GM10847 (cell line): ENCODE results near the gene GTF2E1.

Experiments used
- POLR2A ChIP-seq: IDR thresholded peaks from 2 replicates; pipeline ENCODE4 v1.6.1; 2011; ENCODE audit not compliant: insufficient read length; ENCODE audit errors: extremely low read depth

GTF2E1 gene

DNA sequence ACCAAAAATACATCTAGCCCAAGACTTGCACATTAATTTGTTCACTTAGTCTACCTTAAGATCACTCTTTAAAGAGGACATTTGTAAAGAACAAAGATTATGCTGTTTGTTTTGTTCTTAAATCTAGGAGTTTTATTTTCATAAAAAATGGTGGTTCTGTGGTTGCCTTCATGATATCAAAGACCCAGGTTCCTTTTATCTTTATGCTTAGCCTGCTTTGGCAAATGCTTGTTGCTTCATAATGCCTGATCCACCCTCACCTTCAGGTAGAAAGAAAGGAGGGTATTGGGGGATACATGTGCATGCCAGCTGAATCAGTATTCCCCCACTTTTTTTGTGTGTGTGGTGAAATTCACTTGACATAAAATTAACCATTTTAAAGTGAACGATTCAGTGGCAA lies 48.5 kb downstream of the GTF2E1 start:
- TF ChIP-seq POLR2A: no peak

DNA sequence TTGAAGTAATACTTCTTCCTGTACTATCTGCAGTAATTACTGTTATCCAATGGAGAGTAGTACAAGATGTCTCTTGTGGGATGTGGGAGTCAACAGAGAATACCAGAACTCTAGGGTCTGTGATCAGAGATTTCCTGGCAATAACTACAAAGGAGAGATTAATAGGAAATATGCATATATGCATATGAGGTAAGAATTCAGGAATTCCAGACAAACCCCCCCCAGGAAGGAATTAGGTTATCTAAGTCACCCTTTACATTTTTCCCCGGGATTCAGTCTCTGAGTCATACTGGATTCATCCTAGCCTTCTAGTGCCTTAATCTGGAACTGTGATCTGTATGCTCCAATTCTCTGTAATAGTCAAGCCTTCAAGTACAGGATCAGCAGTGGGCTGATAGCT lies 49.4 kb downstream of the GTF2E1 start:
- TF ChIP-seq POLR2A: no peak

DNA sequence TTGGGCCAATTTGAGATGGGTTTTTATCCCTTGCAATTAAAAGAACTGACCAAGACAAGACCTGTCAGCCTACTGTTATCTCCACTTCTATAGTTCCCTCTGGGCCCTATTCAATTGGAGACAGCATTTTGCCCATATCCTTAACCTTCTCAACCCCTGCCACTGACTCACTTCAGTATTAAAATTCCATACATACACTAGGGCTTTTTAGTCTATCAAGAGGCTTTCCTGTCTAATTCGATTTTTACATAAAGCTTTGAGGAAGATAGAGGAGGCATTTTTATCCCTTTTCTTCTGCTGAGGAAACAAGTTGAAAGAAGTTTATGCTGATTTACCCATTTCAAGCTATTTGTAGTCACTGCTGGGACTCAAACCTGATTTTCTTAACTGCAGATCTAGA lies 51.1 kb downstream of the GTF2E1 start:
- no peak for TF ChIP-seq POLR2A

DNA sequence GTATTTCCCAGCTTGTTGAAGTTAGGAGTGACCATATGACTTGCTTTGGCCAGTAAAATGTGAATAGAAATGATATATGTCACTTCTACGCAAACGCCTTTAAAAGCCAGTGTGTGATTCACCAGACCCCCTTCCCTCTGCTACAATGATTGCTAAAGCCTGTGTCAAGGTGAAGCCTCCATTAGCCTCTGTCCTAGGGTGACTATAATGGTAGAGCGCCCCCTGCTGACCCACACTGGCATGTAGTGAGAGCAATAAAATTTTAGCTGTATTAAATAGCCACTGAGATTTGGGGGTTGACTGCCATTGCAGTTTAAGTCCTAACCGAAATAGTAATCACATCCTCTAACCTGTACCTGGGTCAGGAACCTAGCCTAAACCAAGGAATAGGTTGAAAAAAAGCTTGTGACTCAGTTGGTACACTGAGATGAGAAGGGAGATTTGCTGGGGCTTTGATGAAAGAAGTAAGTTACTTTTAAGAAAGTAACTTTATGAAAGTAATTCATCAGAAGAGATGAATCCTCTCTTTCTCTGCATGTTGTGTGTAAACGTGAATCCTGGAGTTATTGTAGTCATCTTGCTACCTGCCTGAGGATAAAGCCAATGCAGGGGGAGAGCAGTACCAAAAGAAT lies 52.6 kb downstream of the GTF2E1 start:
- no peak for TF ChIP-seq POLR2A

DNA sequence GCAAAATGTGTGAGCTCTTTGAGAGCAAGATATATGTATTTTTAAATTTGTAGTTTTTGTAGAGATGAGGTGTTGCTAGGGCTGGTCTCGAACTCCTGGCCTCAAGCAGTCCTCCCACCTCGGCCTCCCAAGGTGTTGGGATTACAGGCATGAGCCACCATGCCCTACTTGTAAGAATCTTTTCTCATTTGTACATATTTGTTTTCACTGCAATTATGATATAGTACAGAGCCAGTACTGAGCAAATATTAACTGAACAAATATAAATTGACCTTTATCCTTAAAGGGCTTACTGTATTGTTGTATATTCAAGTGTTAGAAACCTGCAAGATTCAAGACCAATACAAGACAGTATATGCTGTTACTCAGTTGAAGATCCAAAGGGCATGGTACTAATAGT lies 53.4 kb downstream of the GTF2E1 start:
- TF ChIP-seq POLR2A: no peak

DNA sequence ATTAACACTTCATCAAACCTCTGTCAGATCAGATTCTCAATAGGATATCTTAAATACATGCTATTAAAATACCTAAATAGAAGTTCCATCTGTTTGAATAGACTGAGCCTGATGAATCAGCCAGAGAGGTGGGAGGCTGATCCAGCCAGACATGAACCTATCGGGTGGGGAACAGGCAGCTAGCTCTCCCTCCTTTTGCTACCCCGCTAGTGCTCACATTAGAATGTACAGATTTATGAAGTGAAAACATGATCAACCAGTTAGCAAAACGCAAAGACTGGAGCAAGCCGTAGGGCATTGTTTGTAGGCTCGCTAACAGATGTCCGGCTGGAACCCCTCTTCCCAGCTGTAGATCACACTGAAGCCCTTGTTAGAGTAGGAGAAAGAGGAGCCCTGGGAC lies 54.4 kb downstream of the GTF2E1 start:
- no peak for TF ChIP-seq POLR2A

DNA sequence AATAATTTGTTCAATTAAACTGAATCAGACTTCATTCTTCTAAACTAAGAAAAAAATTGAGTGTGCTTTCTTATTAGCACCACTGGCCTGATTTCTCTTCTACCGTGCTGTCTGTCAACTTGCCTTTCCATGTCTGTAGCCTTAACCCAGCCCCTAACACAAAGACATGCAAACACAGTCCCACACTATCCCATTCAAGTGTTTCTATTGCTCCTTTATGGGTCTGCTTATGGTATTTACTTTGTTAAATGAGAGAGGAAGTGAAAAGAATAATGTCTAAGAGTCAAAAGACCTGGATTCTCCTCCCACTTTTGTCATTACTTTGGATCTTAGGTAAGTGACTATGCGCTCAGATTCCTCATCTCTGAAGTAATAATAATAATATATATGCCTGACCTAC lies 55.3 kb downstream of the GTF2E1 start:
- no peak for TF ChIP-seq POLR2A

DNA sequence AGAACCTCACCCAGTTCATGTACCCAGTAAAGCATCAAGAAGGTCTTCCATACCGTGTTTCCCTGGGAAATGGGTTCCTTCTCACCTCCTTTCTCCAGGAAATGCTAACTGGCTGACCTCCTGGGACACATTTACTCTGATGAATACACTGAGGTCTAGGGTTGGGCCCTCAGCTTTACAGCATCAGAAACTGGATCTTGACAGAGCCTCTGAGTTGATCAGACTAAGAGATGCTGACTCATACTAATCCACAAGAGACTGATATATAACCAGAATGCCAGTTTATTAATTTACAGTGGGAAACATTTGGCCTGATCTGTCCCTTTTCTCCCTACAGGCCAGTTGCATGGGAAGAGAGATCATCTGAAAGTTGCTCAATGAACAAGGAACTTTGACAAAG lies 55.8 kb downstream of the GTF2E1 start:
- no peak for TF ChIP-seq POLR2A

DNA sequence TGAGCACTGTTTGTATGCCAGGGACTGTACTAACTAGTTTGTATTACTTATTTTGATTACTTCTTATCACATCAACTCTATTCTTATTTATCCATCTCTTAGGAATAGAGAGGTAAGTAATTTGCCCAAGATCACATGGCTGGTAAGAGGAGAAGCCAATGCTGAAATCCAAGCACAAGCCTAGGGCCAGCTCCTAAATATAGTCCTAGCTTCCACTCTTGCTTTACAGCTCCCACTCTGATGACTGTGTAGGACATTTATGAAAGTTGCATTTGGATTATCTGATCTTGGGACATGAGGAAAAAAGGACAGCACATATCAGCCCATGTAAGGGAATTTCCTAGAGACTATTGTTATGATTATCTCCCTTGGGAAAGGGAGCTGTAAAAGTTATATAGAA lies 58.1 kb downstream of the GTF2E1 start:
- TF ChIP-seq POLR2A: no peak

DNA sequence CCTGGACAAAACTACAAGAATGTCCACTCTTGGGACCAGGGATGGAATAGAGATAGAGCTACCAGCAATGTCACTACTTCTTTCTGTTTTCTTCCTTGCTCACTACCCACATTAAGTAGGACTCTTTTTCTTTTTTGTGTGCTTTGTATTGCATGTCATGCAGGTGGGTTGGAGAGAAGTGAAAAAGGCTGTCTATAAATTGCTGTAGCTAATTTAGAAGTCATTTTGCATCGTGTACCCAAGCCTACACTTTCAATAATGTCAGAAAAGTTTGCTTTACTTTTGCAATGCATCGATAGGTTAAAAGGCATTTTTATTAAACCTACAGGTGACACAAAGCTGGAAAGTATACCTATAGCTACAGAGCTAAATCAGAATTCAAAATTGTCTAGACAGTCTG lies 58.9 kb downstream of the GTF2E1 start:
- TF ChIP-seq POLR2A: no peak

DNA sequence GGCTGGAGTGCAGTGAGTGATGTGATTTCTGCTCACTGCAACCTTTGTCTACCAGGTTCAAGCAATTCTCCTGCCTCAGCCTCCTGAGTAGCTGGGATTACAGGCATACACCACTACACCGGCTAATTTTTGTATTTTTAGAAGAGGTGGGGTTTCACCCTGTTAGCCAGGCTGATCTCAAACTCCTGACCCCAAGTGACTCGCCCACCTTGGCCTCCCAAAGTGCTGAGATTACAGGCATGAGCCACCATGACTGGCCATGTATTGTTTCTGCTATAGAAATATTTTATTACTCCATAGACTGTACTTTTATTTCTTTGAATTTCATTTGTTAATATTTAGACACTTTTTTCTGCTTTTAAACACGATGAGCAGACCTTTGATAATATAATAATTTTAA lies 60.4 kb downstream of the GTF2E1 start:
- TF ChIP-seq POLR2A: no peak

DNA sequence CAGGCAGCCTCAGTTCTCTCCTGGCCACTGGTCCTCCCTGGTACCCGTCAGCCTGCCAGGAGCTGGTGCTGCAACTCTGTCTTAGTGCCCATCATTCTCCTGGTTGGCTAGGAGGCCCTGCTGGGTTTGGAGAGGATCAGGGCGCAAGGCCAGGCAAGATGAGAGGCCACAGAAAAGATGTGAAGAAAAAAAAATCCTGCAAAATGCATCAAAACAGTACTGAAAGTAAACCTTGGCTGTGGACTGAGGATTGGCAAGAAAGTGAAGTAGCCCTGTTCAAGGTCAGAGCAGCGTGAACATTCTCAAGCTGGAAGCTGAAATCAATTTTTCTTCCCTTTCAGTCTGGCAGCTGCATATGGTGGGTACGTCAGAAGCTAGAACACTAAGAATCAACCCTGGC lies 74.2 kb downstream of the GTF2E1 start:
- TF ChIP-seq POLR2A: no peak

DNA sequence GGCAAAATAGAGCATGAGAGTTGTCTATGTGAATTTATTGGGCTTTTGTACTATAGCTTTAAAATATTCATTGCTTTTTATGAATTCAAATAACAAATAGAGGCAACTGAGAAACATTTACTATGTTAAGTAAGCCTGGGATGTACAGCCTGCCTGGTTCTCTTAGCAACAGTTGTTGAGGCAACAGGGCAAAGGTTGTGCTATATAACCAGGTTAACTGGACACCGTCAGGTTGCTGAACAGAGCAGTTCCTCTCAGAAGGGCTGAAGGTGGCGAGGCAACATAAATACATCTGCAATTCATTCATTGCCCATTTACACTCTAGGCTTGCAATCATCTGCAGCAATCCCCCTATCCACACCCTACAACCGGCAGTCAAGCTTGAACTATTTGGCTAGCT lies 78.2 kb downstream of the GTF2E1 start:
- no peak for TF ChIP-seq POLR2A

DNA sequence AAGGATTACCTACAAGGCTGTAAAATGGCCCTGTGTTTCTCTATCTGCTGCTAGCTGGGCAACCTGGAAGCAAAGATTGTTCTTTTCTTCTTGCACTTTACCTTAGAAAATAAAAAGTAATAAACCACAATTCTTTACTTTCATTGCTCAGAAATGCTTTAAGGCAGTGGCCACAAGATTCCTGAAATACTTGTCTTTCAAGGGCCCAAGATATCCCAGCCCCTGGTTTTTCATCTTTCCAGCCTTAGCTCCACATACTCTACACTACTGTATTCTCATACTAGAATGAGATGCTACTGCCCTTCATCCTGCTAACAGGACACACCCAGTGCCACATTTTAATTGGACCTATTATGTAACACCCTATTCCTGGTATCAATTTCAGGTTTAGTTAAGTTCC lies 78.9 kb downstream of the GTF2E1 start:
- no peak for TF ChIP-seq POLR2A

DNA sequence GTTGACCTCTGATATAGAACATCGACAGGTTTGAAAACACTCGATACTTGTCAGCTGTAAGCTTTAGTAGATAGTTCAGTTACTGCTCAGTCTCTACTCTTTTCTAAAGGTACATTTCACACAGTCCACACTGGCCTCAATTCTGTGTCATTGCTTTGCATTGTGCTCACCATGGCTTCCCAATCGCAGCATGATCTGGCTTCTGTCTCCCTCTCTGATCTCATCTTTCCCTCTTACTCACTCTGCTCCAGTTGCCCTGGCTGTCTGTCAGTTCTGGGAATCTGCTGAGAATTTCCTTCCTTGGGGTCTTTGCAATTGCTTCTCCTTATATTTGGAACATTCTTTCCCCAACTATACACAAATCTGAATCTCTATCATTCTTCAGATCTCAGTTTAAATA lies 80.6 kb downstream of the GTF2E1 start:
- TF ChIP-seq POLR2A: no peak

DNA sequence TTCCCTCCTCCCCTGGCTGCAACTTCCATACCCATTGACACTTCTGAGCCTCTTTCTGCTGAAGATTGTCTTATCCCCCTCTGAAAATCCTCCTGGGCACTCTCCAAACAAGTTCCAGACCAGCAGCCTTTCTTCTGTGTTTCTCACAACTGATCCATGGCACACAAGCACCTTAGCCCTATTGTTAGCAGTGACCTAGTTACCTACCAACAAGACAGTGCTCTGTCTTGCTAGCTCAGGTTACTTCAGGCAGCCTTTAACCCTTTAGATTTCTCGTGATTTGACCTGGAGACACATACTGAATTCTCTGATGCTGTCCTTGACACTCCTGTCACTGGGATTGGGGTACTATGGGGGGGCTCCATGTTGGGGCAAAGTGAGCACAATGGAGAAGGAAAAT lies 82.1 kb downstream of the GTF2E1 start:
- no peak for TF ChIP-seq POLR2A

DNA sequence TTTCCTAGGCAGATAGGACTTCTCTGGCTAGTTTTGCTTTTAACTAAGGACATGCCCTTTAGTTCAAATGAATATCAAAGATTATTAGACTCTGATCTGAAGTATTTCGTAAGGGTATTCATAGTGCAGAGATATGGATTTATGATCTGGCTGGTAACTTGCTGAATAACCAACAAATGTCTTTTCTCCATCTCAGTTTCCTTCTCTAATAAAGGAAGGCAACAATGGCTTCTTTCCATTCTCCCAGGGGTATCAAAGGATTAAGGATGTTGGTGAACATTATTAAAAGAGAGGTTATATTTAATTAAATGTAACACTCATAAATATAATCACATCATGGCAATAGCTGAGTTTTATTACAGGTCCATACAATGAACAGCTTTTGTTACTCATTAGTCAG lies 86.3 kb downstream of the GTF2E1 start:
- TF ChIP-seq POLR2A: no peak

DNA sequence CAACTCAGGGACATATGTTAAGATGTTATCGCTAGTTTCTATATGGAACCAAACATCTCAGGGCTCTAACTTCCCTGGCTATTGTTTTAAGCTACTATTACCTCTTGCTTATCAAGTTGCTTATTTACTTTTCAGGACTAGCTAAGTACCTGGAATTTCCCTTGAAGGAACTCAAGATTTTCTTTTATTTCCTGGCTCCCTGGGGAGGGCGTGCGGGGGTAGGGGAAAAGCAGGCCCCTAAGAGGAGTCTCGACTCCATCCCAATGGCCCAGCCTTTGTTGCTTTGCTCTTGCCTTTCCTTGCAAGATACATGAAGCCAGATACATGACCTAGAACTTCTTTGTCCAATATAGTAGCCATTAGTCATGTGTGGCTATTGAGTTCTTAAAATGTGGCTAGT lies 88.5 kb downstream of the GTF2E1 start:
- no peak for TF ChIP-seq POLR2A
